ENCODE data around the gene PHACTR1.

PHACTR1 gene

GRCh38 chr6:12927746-12928145 is 211.2 kb downstream of the PHACTR1 start:
- H3K4me3 ChIP-seq (ENCODE audit: low read depth, low read length), result no peak overlapping the region
- ChIA-PET POLR2A (no interaction called here), CTCF (no interaction called here)
- no peak for DNase-seq (ENCODE audit: low read depth, low spot score)
- no peak for TF ChIP-seq CTCF (IDR thresholded peaks at IDR 0.05; ENCODE audit: insufficient read depth, low read length, missing control alignments)

- TF ChIP-seq CTCF (IDR thresholded peaks at IDR 0.05; ENCODE audit: insufficient read depth, low read length, missing control alignments), result no peak
- no peak for DNase-seq (ENCODE audit: low read depth, low spot score)
- ChIA-PET CTCF (interaction anchor here (1.3 kb wide), 1 partner anchor 36 kb away, joined by 3 read pairs; no protein-coding TSS in a partner anchor), POLR2A (no interaction called here)
- no peak overlapping the region for H3K4me3 ChIP-seq (ENCODE audit: low read depth, low read length)
Observed at GRCh38 chr6:12929678-12930077, 213.1 kb downstream of the PHACTR1 start.

- no peak overlapping the region for H3K4me3 ChIP-seq (ENCODE audit: low read depth, low read length)
- ChIA-PET CTCF (no interaction called here), POLR2A (no interaction called here)
- no peak for TF ChIP-seq CTCF (IDR thresholded peaks at IDR 0.05; ENCODE audit: insufficient read depth, low read length, missing control alignments)
- no peak for DNase-seq (ENCODE audit: low read depth, low spot score)
Observed at GRCh38 chr6:12931639-12932038, 215.1 kb downstream of the PHACTR1 start.

GRCh38 chr6:12935637-12936036 is 219.1 kb downstream of the PHACTR1 start:
- ChIA-PET POLR2A (no interaction called here), CTCF (interaction anchor here (1.4 kb wide), 1 partner anchor 24 kb away, joined by 3 read pairs; no protein-coding TSS in a partner anchor)
- no peak for DNase-seq (ENCODE audit: low read depth, low spot score)
- no peak overlapping the region for H3K4me3 ChIP-seq (ENCODE audit: low read depth, low read length)
- TF ChIP-seq CTCF (IDR thresholded peaks at IDR 0.05; ENCODE audit: insufficient read depth, low read length, missing control alignments), result no peak

GRCh38 chr6:12937971-12938370 is 221.4 kb downstream of the PHACTR1 start:
- TF ChIP-seq CTCF (IDR thresholded peaks at IDR 0.05; ENCODE audit: insufficient read depth, low read length, missing control alignments), result no peak
- no peak for DNase-seq (ENCODE audit: low read depth, low spot score)
- CTCF ChIA-PET, result no interaction called here
- H3K4me3 ChIP-seq (ENCODE audit: low read depth, low read length), result no peak overlapping the region
- POLR2A ChIA-PET, result no interaction called here

GRCh38 chr6:12939314-12939713 is 222.7 kb downstream of the PHACTR1 start:
- ChIA-PET CTCF (no interaction called here), POLR2A (no interaction called here)
- no peak for TF ChIP-seq CTCF (IDR thresholded peaks at IDR 0.05; ENCODE audit: insufficient read depth, low read length, missing control alignments)
- no peak for DNase-seq (ENCODE audit: low read depth, low spot score)
- H3K4me3 ChIP-seq (ENCODE audit: low read depth, low read length), result no peak overlapping the region
